K562 (cell line): ENCODE results near the gene FADD. TPM values are rescaled to one million over a fixed set of nuclear protein-coding genes. Genes with fewer than 3 reads are reported as not detected.
A peak's percentile ranks its signal among the peaks of the same experiment; 100 is the strongest.

Experiments used
- CBX2 ChIP-seq: fragments of 200-600 bp; sonication (generic); IDR thresholded peaks from one replicate; pipeline ENCODE4 v1.6.1; 2012; ENCODE audit warnings: mild to moderate bottlenecking, low read length, inconsistent platforms; ENCODE audit not compliant: insufficient read depth, poor library complexity, severe bottlenecking
- CHD2 ChIP-seq: IDR thresholded peaks from 2 replicates; pipeline ENCODE4 v1.6.1; 2011; ENCODE audit warnings: low read depth, low read length
- HDAC1 ChIP-seq, 2 experiments: fragments of 450-650 bp; IDR thresholded peaks; 2 replicates each; pipeline ENCODE4 v1.6.1; 2016 to 2017; ENCODE audit warnings: inconsistent platforms in 1 of 2, mild to moderate bottlenecking in 1 of 2, moderate library complexity in 1 of 2
- ZNF766 ChIP-seq: fragments of 200-800 bp; sonication (Bioruptor generic); conservative IDR thresholded peaks from 2 replicates; pipeline ENCODE4 v1.6.1; 2016; ENCODE audit warnings: missing genetic modification characterization, missing compliant biosample characterization
- polyA plus RNA-seq, 8 experiments: library from polyadenylated mRNA; depleted of rRNA in 4 of 8; stranded (reverse) in 5 of 8; unstranded in 3 of 8; fragments of >200 nt; fragmentation: Nextera tagmentation in 2 of 8; fragmentation: Illumina TruSeq in 1 of 8; extraction: Ambion mirVana in 2 of 8; extraction: Trizol in 1 of 8; gene quantifications; 2 replicates each; pipeline versions ENCODE4 v1.2.1 to v1.2.3, GENCODE V29; 2011 to 2014; ENCODE audit warnings: inconsistent platforms in 1 of 8, missing spikeins in 1 of 8
- total RNA-seq, 7 experiments: library from RNA; depleted of rRNA in 6 of 7; stranded (reverse); fragments of >200 nt in 6 of 7; fragmentation: Illumina TruSeq in 2 of 7; extraction: Trizol in 2 of 7; gene quantifications; 2 replicates each; pipeline versions ENCODE4 v1.2.1 to v1.2.3, GENCODE V29; 2011 to 2021; ENCODE audit warnings: low replicate concordance in 1 of 7
- TF ChIP-seq, protein P1 (sequence below): fragments of 450-650 bp; IDR thresholded peaks from 2 replicates; pipeline ENCODE4 v1.6.1; 2018; ENCODE audit warnings: mild to moderate bottlenecking, low read depth; ENCODE audit not compliant: partially characterized antibody
- TF ChIP-seq, protein P2 (sequence below): fragments of 450-650 bp; IDR thresholded peaks from 2 replicates; pipeline ENCODE4 v1.6.1; 2016; ENCODE audit warnings: mild to moderate bottlenecking, moderate library complexity
- TF ChIP-seq, protein P3 (sequence below): sonication (generic); formaldehyde crosslinking; IDR thresholded peaks from 2 replicates; pipeline ENCODE4 v1.8.0; 2022; ENCODE audit warnings: mild to moderate bottlenecking, missing genetic modification reagents
- TF ChIP-seq, protein P4 (sequence below): sonication (generic); formaldehyde crosslinking; IDR thresholded peaks from 2 replicates; pipeline ENCODE4 v1.8.1; 2023; ENCODE audit warnings: mild to moderate bottlenecking, missing genetic modification reagents, moderate library complexity

FADD gene
- total and polyA plus RNA-seq, 9 of the 15 experiments (the other 6 are each of a cell fraction or from before 2014, with no cell fraction given), result 0.29 to 26.9 (median 20.4) TPM

DNA sequence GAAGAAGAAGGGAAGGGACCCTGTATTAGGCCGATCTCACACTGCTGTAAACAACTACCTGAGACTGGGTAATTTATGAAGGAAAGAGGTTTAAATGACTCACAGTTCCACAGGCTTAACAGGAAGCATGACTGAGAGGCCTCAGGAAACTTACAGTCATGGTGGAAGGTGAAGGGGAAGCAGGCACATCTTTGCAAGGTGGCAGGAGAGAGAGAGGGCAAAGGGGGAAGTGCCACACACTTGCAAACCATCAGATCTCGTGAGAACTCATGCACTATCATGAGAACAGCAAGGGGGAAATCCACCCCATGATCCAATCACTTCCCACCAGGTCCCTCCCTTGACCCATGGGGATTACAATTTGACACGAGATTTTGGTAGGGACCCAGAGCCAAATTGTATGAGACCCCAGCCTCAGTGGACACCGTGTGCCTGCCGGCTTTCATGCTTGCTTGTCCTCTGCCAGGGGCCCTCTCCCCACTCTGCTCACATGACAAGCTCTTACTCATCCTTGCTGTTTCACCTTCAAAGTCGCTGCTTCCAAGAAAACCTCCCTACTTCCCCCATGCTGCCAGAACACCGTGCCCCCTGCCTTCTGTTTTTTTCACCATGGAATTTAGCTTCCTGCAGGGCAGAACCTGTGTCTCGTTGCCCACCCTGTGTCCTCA, 44.1 kb downstream of the FADD start (continued):
- TF ChIP-seq, protein P1, sequence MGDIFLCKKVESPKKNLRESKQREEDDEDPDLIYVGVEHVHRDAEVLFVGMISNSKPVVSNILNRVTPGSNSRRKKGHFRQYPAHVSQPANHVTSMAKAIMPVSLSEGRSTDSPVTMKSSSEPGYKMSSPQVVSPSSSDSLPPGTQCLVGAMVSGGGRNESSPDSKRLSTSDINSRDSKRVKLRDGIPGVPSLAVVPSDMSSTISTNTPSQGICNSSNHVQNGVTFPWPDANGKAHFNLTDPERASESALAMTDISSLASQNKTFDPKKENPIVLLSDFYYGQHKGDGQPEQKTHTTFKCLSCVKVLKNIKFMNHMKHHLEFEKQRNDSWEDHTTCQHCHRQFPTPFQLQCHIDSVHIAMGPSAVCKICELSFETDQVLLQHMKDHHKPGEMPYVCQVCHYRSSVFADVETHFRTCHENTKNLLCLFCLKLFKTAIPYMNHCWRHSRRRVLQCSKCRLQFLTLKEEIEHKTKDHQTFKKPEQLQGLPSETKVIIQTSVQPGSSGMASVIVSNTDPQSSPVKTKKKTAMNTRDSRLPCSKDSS, result no peak
- TF ChIP-seq, protein P2, sequence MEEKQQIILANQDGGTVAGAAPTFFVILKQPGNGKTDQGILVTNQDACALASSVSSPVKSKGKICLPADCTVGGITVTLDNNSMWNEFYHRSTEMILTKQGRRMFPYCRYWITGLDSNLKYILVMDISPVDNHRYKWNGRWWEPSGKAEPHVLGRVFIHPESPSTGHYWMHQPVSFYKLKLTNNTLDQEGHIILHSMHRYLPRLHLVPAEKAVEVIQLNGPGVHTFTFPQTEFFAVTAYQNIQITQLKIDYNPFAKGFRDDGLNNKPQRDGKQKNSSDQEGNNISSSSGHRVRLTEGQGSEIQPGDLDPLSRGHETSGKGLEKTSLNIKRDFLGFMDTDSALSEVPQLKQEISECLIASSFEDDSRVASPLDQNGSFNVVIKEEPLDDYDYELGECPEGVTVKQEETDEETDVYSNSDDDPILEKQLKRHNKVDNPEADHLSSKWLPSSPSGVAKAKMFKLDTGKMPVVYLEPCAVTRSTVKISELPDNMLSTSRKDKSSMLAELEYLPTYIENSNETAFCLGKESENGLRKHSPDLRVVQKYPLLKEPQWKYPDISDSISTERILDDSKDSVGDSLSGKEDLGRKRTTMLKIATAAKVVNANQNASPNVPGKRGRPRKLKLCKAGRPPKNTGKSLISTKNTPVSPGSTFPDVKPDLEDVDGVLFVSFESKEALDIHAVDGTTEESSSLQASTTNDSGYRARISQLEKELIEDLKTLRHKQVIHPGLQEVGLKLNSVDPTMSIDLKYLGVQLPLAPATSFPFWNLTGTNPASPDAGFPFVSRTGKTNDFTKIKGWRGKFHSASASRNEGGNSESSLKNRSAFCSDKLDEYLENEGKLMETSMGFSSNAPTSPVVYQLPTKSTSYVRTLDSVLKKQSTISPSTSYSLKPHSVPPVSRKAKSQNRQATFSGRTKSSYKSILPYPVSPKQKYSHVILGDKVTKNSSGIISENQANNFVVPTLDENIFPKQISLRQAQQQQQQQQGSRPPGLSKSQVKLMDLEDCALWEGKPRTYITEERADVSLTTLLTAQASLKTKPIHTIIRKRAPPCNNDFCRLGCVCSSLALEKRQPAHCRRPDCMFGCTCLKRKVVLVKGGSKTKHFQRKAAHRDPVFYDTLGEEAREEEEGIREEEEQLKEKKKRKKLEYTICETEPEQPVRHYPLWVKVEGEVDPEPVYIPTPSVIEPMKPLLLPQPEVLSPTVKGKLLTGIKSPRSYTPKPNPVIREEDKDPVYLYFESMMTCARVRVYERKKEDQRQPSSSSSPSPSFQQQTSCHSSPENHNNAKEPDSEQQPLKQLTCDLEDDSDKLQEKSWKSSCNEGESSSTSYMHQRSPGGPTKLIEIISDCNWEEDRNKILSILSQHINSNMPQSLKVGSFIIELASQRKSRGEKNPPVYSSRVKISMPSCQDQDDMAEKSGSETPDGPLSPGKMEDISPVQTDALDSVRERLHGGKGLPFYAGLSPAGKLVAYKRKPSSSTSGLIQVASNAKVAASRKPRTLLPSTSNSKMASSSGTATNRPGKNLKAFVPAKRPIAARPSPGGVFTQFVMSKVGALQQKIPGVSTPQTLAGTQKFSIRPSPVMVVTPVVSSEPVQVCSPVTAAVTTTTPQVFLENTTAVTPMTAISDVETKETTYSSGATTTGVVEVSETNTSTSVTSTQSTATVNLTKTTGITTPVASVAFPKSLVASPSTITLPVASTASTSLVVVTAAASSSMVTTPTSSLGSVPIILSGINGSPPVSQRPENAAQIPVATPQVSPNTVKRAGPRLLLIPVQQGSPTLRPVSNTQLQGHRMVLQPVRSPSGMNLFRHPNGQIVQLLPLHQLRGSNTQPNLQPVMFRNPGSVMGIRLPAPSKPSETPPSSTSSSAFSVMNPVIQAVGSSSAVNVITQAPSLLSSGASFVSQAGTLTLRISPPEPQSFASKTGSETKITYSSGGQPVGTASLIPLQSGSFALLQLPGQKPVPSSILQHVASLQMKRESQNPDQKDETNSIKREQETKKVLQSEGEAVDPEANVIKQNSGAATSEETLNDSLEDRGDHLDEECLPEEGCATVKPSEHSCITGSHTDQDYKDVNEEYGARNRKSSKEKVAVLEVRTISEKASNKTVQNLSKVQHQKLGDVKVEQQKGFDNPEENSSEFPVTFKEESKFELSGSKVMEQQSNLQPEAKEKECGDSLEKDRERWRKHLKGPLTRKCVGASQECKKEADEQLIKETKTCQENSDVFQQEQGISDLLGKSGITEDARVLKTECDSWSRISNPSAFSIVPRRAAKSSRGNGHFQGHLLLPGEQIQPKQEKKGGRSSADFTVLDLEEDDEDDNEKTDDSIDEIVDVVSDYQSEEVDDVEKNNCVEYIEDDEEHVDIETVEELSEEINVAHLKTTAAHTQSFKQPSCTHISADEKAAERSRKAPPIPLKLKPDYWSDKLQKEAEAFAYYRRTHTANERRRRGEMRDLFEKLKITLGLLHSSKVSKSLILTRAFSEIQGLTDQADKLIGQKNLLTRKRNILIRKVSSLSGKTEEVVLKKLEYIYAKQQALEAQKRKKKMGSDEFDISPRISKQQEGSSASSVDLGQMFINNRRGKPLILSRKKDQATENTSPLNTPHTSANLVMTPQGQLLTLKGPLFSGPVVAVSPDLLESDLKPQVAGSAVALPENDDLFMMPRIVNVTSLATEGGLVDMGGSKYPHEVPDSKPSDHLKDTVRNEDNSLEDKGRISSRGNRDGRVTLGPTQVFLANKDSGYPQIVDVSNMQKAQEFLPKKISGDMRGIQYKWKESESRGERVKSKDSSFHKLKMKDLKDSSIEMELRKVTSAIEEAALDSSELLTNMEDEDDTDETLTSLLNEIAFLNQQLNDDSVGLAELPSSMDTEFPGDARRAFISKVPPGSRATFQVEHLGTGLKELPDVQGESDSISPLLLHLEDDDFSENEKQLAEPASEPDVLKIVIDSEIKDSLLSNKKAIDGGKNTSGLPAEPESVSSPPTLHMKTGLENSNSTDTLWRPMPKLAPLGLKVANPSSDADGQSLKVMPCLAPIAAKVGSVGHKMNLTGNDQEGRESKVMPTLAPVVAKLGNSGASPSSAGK, result 0 out of 2 replicates have a peak, but pooled peaks have one; percentile 16
- TF ChIP-seq, protein P3, sequence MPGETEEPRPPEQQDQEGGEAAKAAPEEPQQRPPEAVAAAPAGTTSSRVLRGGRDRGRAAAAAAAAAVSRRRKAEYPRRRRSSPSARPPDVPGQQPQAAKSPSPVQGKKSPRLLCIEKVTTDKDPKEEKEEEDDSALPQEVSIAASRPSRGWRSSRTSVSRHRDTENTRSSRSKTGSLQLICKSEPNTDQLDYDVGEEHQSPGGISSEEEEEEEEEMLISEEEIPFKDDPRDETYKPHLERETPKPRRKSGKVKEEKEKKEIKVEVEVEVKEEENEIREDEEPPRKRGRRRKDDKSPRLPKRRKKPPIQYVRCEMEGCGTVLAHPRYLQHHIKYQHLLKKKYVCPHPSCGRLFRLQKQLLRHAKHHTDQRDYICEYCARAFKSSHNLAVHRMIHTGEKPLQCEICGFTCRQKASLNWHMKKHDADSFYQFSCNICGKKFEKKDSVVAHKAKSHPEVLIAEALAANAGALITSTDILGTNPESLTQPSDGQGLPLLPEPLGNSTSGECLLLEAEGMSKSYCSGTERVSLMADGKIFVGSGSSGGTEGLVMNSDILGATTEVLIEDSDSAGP, result no peak
- TF ChIP-seq, protein P4, sequence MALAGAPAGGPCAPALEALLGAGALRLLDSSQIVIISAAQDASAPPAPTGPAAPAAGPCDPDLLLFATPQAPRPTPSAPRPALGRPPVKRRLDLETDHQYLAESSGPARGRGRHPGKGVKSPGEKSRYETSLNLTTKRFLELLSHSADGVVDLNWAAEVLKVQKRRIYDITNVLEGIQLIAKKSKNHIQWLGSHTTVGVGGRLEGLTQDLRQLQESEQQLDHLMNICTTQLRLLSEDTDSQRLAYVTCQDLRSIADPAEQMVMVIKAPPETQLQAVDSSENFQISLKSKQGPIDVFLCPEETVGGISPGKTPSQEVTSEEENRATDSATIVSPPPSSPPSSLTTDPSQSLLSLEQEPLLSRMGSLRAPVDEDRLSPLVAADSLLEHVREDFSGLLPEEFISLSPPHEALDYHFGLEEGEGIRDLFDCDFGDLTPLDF (CRISPR knock-in tag), result no peak
- TF ChIP-seq ZNF766, result peak; percentile 62; the same call in 1 of the 2 replicates
- peak; percentile 64 for TF ChIP-seq CHD2
- no peak for TF ChIP-seq HDAC1 (IDR thresholded peaks at IDR 0.05)
- no peak for TF ChIP-seq CBX2
